Kidney epithelial cell (primary cell): ENCODE results near the gene UNC5C. TPM values are rescaled to one million over a fixed set of nuclear protein-coding genes. Genes with fewer than 3 reads are reported as not detected.

Experiments
- DNase-seq: peaks from one replicate; pipeline ENCODE4 v3.0.0-alpha.2; 2010; ENCODE audit warnings: low read depth
- H3K27me3 ChIP-seq: 2 replicates; pipeline ENCODE4 v1.6.0; 2011; ENCODE audit warnings: low read length; ENCODE audit not compliant: control insufficient read depth, insufficient read depth
- H3K36me3 ChIP-seq: 2 replicates; pipeline ENCODE4 v1.5.1; 2011; ENCODE audit warnings: low read length; ENCODE audit not compliant: control insufficient read depth, insufficient read depth
- H3K4me3 ChIP-seq: 2 replicates; pipeline ENCODE4 v1.5.1; 2011; ENCODE audit warnings: low read depth, mild to moderate bottlenecking, control low read depth, low read length
- CTCF ChIP-seq: IDR thresholded peaks from 2 replicates; pipeline ENCODE4 v1.5.1; 2011; ENCODE audit warnings: mild to moderate bottlenecking, moderate library complexity, low read length, control low read depth, inconsistent platforms; ENCODE audit not compliant: insufficient read depth, poor library complexity, severe bottlenecking
- total RNA-seq: library from RNA; depleted of rRNA; stranded (reverse); fragments of >200 nt; gene quantifications from 2 replicates; pipeline ENCODE4 v1.2.3, GENCODE V29; 2015

UNC5C gene
- total RNA-seq, 1 donor from 2014 or later: 2.8 TPM

GRCh38 chr4:95432466-95432865 lies 116.3 kb downstream of the UNC5C start:
- H3K27me3 ChIP-seq: no peaks in the 10 kb centered on the region
- H3K36me3 ChIP-seq: no peaks in the 10 kb centered on the region
- no peak for TF ChIP-seq CTCF
- no peak overlapping the region for H3K4me3 ChIP-seq
- no peak for DNase-seq

GRCh38 chr4:95431678-95432077 lies 117.1 kb downstream of the UNC5C start:
- H3K4me3 ChIP-seq: no peak overlapping the region
- TF ChIP-seq CTCF: no peak
- no peaks in the 10 kb centered on the region for H3K36me3 ChIP-seq
- no peak for DNase-seq
- H3K27me3 ChIP-seq: no peaks in the 10 kb centered on the region

GRCh38 chr4:95429416-95429815 lies 119.4 kb downstream of the UNC5C start:
- no peak for TF ChIP-seq CTCF
- Histone ChIP-seq H3K36me3 (no peaks in the 10 kb centered on the region), H3K4me3 (no peak overlapping the region), H3K27me3 (no peaks in the 10 kb centered on the region)
- DNase-seq: no peak

DNA sequence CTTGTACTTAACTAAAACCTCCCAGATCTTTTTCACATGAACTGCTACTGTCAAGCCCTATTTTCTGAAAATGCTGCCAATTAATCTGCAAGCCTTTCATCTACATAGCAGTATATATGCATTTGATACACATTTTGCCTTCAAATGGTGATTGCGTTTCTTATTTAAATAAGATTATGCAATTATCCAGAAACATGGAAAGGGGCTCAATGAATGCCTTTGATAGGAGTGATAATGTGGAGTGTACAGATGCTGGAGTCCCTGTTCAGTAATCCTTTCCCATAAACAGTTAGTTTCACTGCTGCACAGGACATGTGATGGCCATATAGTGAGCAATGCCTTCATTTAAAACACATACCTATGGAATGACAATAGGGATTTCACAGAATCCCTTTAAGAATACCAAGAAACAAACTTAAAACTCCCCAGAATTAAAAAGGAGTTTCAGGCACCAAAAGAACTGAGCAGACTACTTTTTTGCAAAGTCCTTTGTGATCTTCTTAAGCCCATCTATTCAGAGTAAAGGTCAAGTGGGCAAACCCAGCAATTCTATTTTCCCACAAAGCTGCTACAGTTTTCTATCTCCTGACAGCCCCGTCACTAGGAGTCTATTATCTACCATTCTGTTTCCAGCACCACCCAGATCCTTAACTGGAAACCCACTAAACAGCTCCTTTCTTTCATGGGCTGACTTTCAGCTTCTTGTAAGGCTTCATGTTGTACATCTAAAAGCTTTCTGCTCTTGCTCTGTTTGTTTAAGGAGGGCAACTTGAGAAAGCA lies 120.3 kb downstream of the UNC5C start:
- H3K4me3 ChIP-seq: no peak overlapping the region
- no peaks in the 10 kb centered on the region for H3K36me3 ChIP-seq
- H3K27me3 ChIP-seq: no peaks in the 10 kb centered on the region
- no peak for DNase-seq
- no peak for TF ChIP-seq CTCF

- no peak for DNase-seq
Observed at GRCh38 chr4:95426455-95426854, 122.3 kb downstream of the UNC5C start.

More at GRCh38 chr4:95426455-95426854, 122.3 kb downstream of the UNC5C start:
- Histone ChIP-seq H3K27me3 (no peaks in the 10 kb centered on the region), H3K36me3 (no peaks in the 10 kb centered on the region), H3K4me3 (no peak overlapping the region)
- no peak for TF ChIP-seq CTCF
